Measurements from ENCODE around the gene RAB13. TPM values are rescaled to one million over a fixed set of nuclear protein-coding genes. Genes with fewer than 3 reads are reported as not detected.

Gene RAB13
- polyA plus RNA-seq, 1 of the 3 experiments (the other 2 are of a cell fraction) = 156 TPM

- Histone ChIP-seq H3K4me3 (ENCODE audit: low read depth in 2 of 2, low read length in 1 of 2) (peak overlapping the region; percentile 61 to 85), H3K9me3 (no peaks in the 10 kb centered on the region), H3K36me3 (replicated peaks in 1 of 2; ENCODE audit: control insufficient read depth in 1 of 2, insufficient read depth in 2 of 2, low read length in 1 of 2) (peaks cover 0 to 4% of the 10 kb centered on the region in 2 experiments), H3K27me3 (ENCODE audit: insufficient read depth) (no peaks in the 10 kb centered on the region), H3K9me2 (no peaks in the 10 kb centered on the region), H3F3A (replicated peaks; ENCODE audit: insufficient read depth) (peaks cover 14% of the 10 kb centered on the region), H3K4me1 (ENCODE audit: control insufficient read depth in 1 of 2, insufficient read depth in 2 of 2, low read depth in 1 of 2, low read length in 1 of 2) (peaks cover 0 to 22% of the 10 kb centered on the region in 2 experiments; a peak in 2 of 4 replicates), H3K79me2 (ENCODE audit: insufficient read depth) (peaks cover 26% of the 10 kb centered on the region; the same call in 1 of the 2 replicates), H3K9ac (peak overlapping the region; percentile 74; the same call in 1 of the 2 replicates), H4K20me1 (ENCODE audit: insufficient read depth) (no peaks in the 10 kb centered on the region), H3K27ac (ENCODE audit: low read depth in 2 of 2, low read length in 1 of 2) (peak overlapping the region in 1 of 2 experiments; percentile 87; a peak in 2 of 4 replicates), H3K4me2 (peak overlapping the region; percentile 95), H2AFZ (ENCODE audit: low read depth) (0 out of 2 replicates have a peak overlapping the region, but pooled peaks have one; percentile 33)
- 19% methylated on average over 13 of the region's 13 CpGs for WGBS (ENCODE audit: low lambda C conversion rate)
- TF ChIP-seq, protein P1, sequence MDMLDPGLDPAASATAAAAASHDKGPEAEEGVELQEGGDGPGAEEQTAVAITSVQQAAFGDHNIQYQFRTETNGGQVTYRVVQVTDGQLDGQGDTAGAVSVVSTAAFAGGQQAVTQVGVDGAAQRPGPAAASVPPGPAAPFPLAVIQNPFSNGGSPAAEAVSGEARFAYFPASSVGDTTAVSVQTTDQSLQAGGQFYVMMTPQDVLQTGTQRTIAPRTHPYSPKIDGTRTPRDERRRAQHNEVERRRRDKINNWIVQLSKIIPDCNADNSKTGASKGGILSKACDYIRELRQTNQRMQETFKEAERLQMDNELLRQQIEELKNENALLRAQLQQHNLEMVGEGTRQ (IDR thresholded peaks at IDR 0.05; ENCODE audit: borderline replicate concordance, low read depth, low read length) = no peak
- peak; percentile 21; the same call in 1 of the 2 replicates for TF ChIP-seq MXI1 (IDR thresholded peaks at IDR 0.05; ENCODE audit: low read depth, low read length)
- DNase-seq = peak; percentile 48
- CTCF ChIA-PET = interaction anchor here (0.8 to 7.0 kb wide), 11 partner anchors 10 to 175 kb away, joined by 3 to 44 read pairs (median 5); partner anchors contain the start of genes DENND4B, GATAD2B, JTB and RAB13
- POLR2A ChIA-PET = interaction anchor here (1.0 to 3.6 kb wide), 5 partner anchors 8 to 185 kb away, joined by 3 to 69 read pairs (median 32); partner anchors contain the start of genes CRTC2, JTB and RPS27
Measured at GRCh38 chr1:153968408-153968807, 17.7 kb downstream of the RAB13 start.

DNA sequence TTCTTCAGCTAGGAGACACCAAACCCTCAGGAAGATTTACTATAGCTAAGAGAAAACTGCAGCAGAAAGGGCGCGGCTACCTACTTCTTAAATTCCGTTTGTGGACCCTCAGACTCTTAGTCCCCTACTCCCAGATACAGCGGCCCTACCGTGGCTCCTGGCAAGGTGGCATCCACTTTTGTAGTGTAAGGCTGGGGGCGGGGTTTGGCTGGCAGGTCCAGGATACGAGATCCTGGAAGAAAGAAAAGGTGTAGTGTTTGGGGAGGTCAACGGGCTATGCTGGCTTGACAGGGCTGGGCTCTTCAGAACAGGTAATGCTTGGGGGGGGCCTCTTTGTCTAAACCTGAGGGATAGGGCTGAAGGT, 18.2 kb downstream of the RAB13 start:
- Histone ChIP-seq H3K9me2 (no peaks in the 10 kb centered on the region), H3K4me1 (ENCODE audit: control insufficient read depth in 1 of 2, insufficient read depth in 2 of 2, low read depth in 1 of 2, low read length in 1 of 2) (peaks cover 0 to 22% of the 10 kb centered on the region in 2 experiments; a peak in 2 of 4 replicates), H3K27ac (ENCODE audit: low read depth in 2 of 2, low read length in 1 of 2) (peak overlapping the region; percentile 77 to 87; a peak in 3 of 4 replicates), H3K4me2 (peak overlapping the region; percentile 95), H3F3A (replicated peaks; ENCODE audit: insufficient read depth) (peaks cover 14% of the 10 kb centered on the region), H3K79me2 (ENCODE audit: insufficient read depth) (peaks cover 29% of the 10 kb centered on the region), H3K27me3 (ENCODE audit: insufficient read depth) (no peaks in the 10 kb centered on the region), H3K36me3 (replicated peaks in 1 of 2; ENCODE audit: control insufficient read depth in 1 of 2, insufficient read depth in 2 of 2, low read length in 1 of 2) (peaks cover 0 to under 1% of the 10 kb centered on the region in 2 experiments), H3K9ac (peak overlapping the region; percentile 74; the same call in 1 of the 2 replicates), H3K9me3 (no peaks in the 10 kb centered on the region), H3K4me3 (ENCODE audit: low read depth in 2 of 2, low read length in 1 of 2) (peak overlapping the region; percentile 61 to 85), H4K20me1 (ENCODE audit: insufficient read depth) (no peaks in the 10 kb centered on the region), H2AFZ (ENCODE audit: low read depth) (peak overlapping the region; percentile 82)
- peak; percentile 29 for DNase-seq
- ChIA-PET CTCF (interaction anchor here (0.6 to 7.0 kb wide), 16 partner anchors 10 to 174 kb away, joined by 3 to 44 read pairs (median 4); partner anchors contain the start of genes DENND4B, GATAD2B, JTB and RAB13), POLR2A (interaction anchor here (0.6 to 3.6 kb wide), 15 partner anchors 9 to 554 kb away, joined by 3 to 69 read pairs (median 6); partner anchors contain the start of genes CRTC2, DENND4B, JTB and RAB13)
- WGBS (ENCODE audit: low lambda C conversion rate) = under 1% methylated on average over 8 of the region's 8 CpGs
- TF ChIP-seq NFIC (IDR thresholded peaks at IDR 0.05; ENCODE audit: borderline replicate concordance) (no peak), REST (IDR thresholded peaks at IDR 0.05; ENCODE audit: low read depth, low read length) (no peak), SMC3 (IDR thresholded peaks at IDR 0.05; ENCODE audit: low read depth, low read length) (no peak), ZBTB33 (IDR thresholded peaks at IDR 0.05; ENCODE audit: borderline replicate concordance, low read depth) (no peak), MEF2A (IDR thresholded peaks at IDR 0.05; ENCODE audit: borderline replicate concordance, low read depth) (no peak), GATA2 (CRISPR knock-in tag; IDR thresholded peaks at IDR 0.05) (no peak), SIN3A (IDR thresholded peaks at IDR 0.05; ENCODE audit: borderline replicate concordance, low read depth, low read length) (no peak), FOXJ3 (CRISPR knock-in tag; IDR thresholded peaks at IDR 0.05) (no peak; the same call in 1 of the 2 replicates), RXRA (IDR thresholded peaks at IDR 0.05; ENCODE audit: borderline replicate concordance, low read depth) (no peak)
- TF ChIP-seq, protein P1 (IDR thresholded peaks at IDR 0.05; ENCODE audit: borderline replicate concordance, low read depth, low read length) = no peak
- TF ChIP-seq, protein P2, sequence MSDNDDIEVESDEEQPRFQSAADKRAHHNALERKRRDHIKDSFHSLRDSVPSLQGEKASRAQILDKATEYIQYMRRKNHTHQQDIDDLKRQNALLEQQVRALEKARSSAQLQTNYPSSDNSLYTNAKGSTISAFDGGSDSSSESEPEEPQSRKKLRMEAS (IDR thresholded peaks at IDR 0.05; ENCODE audit: low read depth) = no peak
- TF ChIP-seq, protein P3, sequence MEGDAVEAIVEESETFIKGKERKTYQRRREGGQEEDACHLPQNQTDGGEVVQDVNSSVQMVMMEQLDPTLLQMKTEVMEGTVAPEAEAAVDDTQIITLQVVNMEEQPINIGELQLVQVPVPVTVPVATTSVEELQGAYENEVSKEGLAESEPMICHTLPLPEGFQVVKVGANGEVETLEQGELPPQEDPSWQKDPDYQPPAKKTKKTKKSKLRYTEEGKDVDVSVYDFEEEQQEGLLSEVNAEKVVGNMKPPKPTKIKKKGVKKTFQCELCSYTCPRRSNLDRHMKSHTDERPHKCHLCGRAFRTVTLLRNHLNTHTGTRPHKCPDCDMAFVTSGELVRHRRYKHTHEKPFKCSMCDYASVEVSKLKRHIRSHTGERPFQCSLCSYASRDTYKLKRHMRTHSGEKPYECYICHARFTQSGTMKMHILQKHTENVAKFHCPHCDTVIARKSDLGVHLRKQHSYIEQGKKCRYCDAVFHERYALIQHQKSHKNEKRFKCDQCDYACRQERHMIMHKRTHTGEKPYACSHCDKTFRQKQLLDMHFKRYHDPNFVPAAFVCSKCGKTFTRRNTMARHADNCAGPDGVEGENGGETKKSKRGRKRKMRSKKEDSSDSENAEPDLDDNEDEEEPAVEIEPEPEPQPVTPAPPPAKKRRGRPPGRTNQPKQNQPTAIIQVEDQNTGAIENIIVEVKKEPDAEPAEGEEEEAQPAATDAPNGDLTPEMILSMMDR (IDR thresholded peaks at IDR 0.05) = no peak
